DMS53 treated with DMSO at 0.1 percent for 48 hours (cell line): Measurements from ENCODE around the gene BHMT2.

ENCODE experiments used
- DNase-seq: peaks from one replicate; lab custom pipeline; 2025; ENCODE audit not compliant: unreplicated experiment; lab: John Stamatoyannopoulos, UW

Gene BHMT2

DNA sequence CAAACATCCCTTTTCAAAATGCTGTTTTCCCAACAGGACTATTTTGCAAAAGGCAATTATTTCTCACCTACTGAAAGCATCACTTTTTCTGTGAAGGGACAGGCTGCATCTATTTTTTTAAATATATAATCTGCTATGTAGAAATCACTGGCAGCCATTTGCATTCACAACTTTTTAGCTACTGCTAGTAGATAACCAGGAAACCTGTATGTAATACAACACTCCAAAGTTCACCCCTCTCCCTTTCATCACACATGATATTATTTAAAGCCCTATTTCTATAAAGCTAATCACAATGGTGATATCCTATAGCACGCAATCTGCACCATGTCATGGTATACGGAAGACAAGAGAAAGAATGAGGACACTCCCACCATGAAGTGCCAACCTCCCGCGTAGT is 9.9 kb upstream of the BHMT2 start:
- no peak for DNase-seq

DNA sequence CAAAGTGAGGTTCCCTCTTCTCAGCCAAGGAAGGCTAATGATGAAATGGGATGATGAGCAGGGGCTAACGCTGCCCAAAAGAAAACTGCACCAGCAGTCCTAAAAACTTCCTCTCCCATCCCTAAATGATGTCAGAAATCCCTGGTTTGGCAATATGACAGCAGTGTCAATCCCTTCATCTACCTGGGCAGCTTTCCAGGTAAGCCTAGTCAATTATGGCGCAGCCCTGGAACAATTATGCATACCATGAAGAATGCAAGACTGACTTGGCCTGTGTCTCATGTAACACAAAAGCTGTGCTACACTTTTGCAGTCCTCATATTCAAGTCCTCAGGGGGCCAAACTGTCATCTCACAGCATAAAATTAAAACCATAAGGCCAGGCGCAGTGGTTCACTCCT is 7.1 kb upstream of the BHMT2 start:
- DNase-seq: no peak

DNA sequence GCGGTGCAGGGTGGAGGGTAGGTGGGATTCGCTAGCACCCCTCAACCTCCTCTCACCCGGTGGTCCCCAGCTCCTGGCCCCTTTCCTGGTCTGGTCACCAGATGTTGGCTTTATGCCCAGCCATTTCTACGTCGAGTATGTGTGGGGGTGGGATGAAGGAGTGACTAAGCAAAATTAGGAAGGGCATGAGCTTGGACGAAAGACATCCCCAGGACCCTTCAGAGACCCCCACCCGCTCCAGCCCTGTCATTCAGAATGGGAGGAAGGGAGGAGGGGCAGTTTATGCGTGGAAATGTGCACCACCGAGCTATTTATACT is 742 bp downstream of the BHMT2 start:
- DNase-seq: peak; percentile 43

DNA sequence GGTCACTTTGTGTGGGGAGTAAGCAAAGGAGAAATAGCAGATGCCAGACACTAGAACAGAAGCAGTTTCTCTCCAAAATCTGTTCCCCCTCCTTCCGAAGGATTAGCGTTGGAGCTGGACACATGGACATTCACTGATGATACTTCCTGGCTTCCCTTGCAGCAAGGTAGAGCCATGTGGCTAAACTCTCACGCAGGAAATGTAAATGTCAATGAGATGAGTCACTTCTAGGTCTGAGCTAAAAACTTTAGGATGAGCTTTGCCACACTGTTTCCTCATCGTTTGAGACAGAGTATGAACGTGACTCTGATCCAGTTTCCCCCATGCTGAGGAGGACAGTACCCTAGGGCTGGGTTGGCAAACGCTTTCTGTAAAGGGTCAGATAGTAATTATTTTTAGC is 5.1 kb downstream of the BHMT2 start:
- DNase-seq: peak; percentile 3

DNA sequence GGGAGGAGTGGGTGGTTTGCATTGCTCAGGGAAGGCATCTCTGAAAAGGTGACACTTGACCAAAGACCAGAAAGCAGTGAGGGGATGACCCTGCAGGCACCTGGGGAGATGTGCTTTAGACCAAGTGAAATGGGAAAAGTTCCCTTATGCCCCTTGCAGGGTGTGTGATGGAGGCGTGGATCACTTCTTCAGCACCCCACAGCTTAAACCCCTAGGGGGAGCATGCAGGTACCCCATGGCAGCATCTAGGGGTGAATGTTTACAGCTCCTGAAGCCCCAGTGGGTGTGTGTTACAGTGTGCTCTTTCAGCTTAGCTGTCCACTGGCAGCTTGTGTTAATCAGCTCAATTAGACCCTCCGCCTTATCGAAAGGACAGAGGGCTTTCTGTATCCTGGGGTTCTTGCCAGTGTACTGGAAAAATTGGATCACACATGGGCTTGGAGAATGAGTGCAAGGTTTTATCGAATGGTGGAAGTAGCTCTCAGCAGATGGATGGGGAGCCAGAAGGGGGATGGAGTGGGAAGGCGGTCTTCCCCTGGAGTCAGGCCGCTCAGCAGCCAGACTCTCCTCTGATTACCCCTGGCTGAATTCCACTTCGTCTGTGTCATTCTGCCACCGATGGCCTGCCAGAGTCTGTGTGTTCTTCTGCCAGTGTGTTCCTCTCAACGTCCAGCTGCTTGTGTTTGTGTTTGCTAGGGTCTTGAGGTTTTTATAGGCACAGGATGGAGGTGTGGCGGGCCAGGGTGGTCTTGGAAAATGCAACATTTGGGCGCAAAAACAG is 6.3 kb downstream of the BHMT2 start:
- DNase-seq: no peak

DNA sequence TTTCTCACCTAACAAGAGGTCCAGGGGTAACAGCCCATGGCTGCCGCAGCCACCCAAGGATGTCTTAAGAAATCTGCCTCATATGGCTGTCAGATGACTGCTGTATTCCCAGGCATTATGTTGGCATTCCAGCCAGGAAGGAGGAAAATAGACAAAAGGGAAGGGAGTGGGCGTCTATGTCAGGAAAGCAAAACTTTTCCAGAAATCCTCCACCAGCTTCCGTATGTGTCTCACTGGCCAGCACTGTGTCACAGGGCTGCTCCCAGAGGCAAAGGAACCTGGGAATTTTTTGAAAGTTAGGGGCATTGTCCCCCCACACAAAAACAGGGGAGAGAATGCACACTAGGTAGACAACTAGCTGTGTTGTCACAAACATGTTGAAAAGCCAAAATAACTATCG is 7.3 kb downstream of the BHMT2 start:
- DNase-seq: no peak

DNA sequence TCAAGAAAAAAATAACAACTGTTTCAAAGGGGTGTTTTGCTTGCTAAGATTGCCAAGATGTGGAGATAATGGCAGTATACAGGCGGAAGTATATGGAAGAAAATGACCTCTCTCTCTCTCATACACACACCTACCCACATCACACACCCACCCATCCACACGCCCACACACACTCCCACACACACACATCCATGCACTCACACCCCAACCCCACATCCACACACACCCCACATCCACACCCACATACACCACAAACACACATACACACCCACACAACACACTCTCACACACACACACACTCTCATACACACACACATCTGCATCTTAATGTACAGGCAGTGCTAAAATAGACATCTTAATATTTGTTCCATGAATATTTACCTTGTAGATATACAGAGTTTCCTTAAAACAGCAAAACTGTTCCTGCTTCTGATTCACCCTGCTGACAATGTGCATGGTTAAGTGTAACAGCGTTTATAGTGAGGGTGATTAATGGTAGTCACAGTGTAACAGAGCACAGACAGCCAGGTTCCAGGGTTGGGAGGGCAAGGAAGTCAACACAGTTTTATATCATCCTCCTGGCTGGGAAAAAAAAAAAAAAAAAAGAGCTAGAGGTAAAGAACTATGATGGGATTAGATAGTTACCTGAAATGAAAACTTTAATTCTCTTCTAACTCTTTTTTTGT is 8.3 kb downstream of the BHMT2 start:
- DNase-seq: no peak

DNA sequence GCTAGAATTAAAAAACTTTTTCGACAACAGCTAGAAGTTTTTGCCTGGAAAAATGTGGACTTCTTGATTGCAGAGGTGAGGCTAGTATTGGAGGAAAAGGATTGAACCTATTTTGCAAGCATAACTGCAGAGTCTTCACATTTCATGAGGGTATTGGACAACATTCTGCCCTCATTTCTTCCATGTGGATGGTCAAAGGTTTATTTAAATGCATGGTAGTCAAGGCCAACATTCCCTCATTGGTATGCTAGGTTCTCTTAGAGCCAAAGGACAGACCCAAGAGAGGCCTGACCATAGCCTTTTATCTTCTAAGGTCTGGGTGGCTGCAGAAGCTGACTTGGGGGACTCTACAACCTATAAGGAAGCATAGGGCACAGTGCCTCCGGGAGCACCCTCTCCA is 11.2 kb downstream of the BHMT2 start:
- DNase-seq: no peak

DNA sequence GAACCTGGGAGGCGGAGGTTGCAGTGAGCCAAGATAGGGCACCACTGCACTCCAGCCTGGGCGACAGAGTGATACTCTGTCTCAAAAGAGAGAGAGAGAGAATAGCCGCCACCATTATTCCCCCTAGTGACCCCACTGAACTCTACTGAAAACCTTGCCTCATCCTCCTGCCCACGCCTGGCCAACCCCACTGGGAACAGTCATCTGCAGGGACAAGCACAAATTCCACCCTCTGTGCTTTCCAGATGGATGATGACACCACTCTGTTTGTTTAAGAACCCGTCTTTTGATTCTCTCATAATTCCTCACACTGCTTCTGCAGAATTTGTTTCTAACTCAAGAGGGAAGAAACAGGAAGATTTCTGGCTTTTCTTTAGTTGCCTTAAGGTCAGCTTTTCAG is 12.2 kb downstream of the BHMT2 start:
- DNase-seq: no peak

DNA sequence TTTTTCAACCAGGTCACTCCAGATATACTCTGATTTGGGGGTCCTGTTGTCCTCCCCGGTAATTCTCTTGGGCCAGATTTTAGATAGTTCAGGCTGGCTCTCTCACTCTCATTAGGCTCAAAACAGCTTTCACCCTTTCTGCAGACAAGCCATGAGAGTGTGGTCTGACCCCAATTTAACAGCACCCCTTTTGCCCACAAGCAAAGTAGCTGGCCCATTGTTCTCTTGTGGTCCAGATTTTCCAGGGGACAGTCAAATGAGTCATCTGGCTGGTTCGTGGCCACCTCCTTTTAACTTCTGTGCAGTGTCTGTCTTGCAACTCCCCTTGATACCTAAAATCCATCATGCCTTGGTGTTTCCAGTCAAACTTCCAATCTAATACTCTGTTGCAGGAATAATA is 16.5 kb downstream of the BHMT2 start:
- no peak for DNase-seq

DNA sequence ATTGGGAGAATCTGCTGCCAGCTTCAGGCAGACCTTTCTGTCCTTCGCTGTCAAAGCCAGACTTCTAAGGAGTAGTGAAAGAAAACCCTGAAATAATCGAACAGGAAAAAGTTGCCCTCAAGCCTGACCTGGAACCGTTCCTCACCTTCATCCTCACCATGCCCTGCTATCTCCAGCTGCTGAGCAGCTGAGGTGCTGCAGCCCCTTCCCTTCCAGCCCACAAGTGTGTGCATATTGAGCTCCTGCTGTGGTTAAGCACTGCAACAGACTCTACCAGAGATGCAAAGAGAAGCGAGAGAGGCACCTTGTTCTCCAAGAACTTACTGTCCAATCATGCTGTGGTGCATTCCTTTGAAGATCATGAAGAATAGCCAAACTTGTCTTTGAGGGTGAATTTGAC is 18.9 kb downstream of the BHMT2 start:
- no peak for DNase-seq

DNA sequence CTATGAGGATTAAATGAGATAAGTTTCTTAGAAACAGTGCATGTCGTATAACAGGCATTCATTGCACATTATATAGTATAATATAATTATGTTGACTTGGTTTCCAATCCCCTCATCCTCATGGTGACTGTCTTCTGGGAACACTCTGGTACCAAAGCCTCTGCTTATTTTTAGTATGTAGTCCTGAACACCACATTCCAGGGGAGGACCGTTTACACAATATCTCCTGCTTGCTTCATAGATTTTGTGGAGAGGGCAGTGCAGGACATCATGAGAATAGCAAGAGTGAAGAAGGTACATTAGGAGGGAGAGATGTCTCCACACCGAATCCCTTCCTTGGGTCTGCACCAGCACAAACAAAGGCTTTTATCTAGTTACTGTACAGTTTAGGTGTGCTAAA is 21.5 kb downstream of the BHMT2 start:
- DNase-seq: no peak

DNA sequence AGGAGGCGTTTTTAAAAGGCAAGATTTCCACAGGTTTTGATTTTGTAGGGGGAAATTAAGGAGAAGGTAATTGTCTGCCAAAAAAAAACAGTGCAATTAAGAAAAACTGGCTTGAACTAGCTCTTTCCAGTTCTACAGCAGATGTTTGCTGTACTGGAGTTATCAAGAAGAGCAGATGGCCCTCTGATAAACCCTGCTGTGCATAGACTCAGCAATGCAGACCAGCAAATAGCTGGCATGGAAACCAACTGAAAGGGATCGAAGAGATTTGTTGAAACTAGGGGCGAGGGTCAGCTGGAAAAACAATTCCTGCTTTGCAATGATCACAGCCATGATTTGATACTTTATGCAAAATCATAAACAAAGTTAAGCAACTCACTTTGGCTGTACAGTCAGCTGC is 24.2 kb downstream of the BHMT2 start:
- peak; percentile 26 for DNase-seq

DNA sequence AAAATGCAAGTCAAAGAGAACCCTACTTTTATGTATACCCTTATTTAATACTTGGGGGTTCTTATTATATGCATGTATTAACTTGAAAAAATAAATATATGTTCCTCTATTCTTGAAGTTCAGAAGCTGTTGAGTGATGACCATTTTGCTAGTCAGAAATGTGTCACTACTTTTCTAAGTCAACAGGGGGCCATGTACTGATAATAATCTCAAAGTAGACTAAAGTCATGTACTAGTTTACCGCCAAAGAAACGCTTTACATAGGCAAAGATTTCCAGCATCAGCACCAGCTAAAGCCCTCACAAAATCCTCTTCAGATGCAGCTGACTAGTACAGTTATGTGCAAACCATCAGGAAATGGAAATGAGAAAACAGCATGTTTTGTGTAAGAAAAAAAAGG is 36.3 kb downstream of the BHMT2 start:
- DNase-seq: no peak

DNA sequence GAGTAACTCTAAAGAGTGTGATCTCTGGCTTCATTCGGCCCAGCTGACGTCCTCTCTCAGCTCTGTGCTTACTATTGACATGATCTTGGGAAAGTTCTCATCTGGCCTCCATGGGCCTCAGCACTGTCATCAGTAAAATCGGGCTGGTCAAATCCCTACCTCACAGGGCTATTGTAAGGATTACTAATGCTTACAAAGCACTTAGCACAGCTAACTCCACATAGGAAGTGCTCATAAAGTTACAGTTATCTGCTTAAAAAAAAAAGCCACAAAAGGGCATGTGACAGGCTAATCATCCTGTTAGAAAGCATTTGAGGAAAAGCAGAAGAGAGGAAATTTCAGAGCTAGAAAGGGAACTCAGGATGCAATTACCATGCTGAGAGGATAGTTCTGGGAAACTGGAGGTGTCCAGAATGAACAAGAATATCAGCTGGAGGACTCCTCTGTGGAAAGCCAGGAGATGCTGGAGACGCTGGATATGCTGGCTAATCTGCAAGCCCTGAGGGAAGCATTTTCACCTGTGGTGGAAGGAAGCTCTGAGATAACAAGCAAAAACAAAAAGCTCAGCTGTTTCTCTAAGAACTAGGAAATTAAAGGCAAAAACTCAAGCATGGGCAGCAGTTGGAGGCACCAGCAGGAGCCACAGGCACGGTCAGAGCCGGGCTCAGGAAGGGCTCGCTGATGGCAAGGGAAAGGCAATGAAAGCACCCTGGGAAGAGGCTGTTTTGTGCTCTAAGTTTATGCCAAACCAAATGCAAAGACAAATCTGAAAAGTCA is 37.6 kb downstream of the BHMT2 start:
- no peak for DNase-seq

DNA sequence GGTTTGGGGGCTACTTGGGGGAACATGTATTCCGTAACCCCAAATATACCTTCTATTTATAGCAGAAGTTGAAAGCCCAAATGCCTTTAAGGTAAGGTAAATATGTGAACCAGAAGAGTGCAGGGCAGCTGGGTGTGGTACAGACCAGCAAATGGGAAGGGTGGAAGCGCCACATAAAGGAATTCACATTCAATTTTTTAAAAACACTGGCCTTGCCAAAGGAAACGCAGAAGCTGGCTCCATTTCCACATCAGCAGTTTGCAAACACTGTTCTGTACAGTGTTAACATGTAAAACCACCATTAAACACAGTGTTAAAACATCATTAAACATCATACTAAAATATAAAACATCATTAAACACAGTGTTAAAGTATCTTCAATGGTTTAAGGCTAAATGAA is 38.5 kb downstream of the BHMT2 start:
- no peak for DNase-seq

DNA sequence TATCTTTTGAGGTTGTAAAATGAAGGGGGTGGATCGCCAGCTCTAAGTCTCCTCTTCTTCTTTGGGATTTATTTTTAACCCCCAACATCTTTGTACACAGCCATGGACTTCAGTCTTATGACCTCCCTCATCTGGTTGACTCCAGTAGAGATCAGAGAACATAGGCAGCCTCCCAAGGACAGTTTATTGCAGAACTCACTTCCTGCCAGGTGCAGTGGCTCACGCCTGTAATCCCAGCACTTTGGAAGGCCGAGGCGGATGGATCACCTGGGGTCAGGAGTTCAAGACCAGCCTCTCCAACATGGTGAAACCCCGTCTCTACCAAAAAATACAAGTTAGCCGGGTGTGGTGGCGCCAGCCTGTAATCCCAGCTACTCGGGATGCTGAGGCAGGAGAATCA is 39.2 kb downstream of the BHMT2 start:
- no peak for DNase-seq

DNA sequence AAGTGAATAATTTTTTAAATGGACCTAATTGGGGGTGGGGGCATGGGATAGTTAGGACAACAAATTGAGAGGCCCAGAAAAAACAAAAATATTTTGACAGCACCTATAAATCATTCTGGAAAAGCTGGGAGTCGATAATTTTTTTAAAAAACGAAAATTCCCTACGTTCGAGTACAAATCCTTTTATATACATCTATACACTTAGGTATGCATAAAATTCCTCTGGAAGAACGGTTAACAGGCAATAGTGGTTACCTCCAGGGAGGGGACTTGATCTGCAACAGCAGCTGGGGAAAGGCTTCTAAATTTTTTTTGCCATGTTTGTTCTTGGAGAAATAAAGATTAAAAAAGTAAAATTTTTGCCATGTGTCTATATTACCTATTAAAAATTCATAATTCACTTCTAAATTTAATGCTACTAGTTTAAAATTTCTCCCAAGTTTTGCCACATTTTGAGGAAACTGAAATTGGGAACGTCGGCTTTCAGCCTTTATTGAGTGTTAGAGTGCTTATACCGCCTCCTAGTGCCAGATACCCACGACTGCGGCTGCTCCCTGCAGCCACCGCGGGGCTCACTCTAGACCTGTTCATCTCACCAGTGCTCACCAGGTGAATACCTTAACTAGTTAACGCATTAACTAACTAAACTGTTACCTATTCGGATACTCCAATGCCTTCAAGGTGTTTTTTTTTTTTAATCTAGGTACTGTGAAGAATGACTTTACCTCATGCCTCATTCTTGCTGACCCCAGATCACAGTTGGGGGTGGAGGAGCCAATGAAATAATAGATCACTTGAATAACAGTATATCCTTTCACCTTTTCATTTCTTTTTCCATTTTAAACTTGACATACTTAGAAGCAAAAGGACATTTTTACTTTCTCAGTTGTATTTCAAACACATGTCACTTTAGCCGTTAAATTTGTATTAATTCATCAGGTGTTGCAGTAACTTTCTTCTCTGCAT is 40.2 kb downstream of the BHMT2 start:
- DNase-seq: peak; percentile 3

DNA sequence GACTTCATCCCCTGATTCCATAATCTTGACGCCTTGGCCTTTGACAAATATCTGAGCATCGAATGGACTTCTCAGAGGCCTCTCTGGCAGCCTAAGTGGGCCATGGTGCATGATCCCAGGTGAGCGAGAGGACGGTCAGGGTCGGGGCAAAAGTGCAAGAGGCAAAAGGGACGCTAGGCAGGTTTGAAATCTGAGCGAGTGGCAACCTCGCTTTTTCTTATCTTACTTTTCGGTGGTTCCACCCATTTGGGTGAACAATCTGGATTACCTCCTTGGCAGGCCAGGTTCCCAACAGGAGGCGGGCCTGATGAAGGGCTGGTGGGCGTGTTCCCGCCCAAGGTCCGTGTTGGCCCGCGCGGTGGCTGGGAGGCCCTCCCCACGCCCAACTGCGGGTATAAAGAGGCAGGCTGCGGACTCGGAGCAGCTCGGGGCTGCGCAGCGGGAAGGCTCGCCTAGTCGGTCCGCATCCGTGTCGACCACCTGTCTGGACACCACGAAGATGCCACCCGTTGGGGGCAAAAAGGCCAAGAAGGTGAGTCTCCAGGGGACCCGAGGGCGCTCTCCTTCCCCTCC is 41.9 kb downstream of the BHMT2 start, which contains the start of gene BHMT:
Gene BHMT (plus strand): TSS at position 423 of the 573 bp plus-strand sequence. CDS start 77 bp downstream, at position 500.
- no peak for DNase-seq

DNA sequence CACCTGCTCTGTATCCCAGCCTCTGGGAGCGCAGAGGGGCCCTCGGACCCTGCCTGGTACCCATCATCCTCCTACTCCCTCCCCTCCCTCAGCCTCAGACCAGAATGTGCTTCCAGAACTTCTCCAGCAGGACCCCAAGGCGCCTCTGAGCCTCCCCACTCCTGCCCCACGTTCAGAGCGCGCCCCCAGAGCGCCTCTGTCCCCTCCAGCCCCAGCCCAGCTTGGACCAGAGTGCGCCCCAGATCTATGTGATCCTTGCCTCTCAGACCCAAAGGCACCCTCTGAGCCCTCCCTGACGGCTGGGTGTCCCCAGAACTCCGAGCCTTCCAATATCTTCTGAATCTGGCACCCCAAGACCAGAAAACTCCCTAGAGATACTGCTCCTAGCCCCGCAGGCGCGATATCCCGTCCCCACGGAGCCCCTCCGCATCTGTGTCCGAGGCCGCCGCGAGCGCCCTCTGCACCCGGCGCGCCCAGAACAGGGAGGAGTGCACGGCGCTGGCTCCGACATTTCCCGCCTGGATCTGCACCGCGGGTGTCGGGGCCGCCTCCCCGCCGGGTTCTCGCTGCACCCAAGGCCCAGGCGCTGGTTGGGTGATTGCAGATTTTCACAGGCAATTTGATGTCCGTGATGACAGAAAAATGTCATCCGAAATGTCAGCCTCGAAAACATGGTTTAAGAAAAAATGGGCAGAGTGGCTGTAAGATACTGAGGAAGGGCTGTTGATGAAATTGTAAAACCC is 42.6 kb downstream of the BHMT2 start:
- no peak for DNase-seq
